ENCODE data around the gene LATS2.

The LATS2 gene

GRCh38 chr13:21095311-21095710, 33.9 kb upstream of the LATS2 start:
- Histone ChIP-seq H3K27ac (replicated peaks) (no peak overlapping the region), H3K27me3 (ENCODE audit: insufficient read depth, poor library complexity, severe bottlenecking) (no peaks in the 10 kb centered on the region), H3K4me3 (replicated peaks; ENCODE audit: insufficient read depth, low read length) (no peak overlapping the region)
- TF ChIP-seq REST (IDR thresholded peaks at IDR 0.05; ENCODE audit: insufficient replicate concordance, low read depth) (no peak), CTCF (IDR thresholded peaks at IDR 0.05; ENCODE audit: insufficient read depth, low read length) (no peak), POLR2AphosphoS5 (IDR thresholded peaks at IDR 0.05; ENCODE audit: low read depth) (no peak), SPI1 (IDR thresholded peaks at IDR 0.05; ENCODE audit: borderline replicate concordance, low read depth) (no peak)
- DNase-seq (ENCODE audit: low read depth in 1 of 2, low spot score in 1 of 2) = no peak

GRCh38 chr13:21089830-21090229, 28.4 kb upstream of the LATS2 start:
- no peaks in the 10 kb centered on the region for H3K27me3 ChIP-seq (ENCODE audit: insufficient read depth, poor library complexity, severe bottlenecking)
- DNase-seq (ENCODE audit: low read depth in 1 of 2, low spot score in 1 of 2) = no peak
- no peak overlapping the region for H3K4me3 ChIP-seq (replicated peaks; ENCODE audit: insufficient read depth, low read length)
- H3K27ac ChIP-seq (replicated peaks) = no peak overlapping the region
- TF ChIP-seq POLR2AphosphoS5 (IDR thresholded peaks at IDR 0.05; ENCODE audit: low read depth) (no peak), GABPA (IDR thresholded peaks at IDR 0.05; ENCODE audit: low read depth) (no peak), REST (IDR thresholded peaks at IDR 0.05; ENCODE audit: insufficient replicate concordance, low read depth) (no peak), CTCF (IDR thresholded peaks at IDR 0.05; ENCODE audit: insufficient read depth, low read length) (no peak), SPI1 (IDR thresholded peaks at IDR 0.05; ENCODE audit: borderline replicate concordance, low read depth) (no peak)

- H3K27ac ChIP-seq (replicated peaks) = no peak overlapping the region
- no peak for DNase-seq (ENCODE audit: low read depth in 1 of 2, low spot score in 1 of 2)
- H3K4me3 ChIP-seq (replicated peaks; ENCODE audit: insufficient read depth, low read length) = no peak overlapping the region
- no peaks in the 10 kb centered on the region for H3K27me3 ChIP-seq (ENCODE audit: insufficient read depth, poor library complexity, severe bottlenecking)
- TF ChIP-seq REST (IDR thresholded peaks at IDR 0.05; ENCODE audit: insufficient replicate concordance, low read depth) (no peak), GABPA (IDR thresholded peaks at IDR 0.05; ENCODE audit: low read depth) (no peak), POLR2AphosphoS5 (IDR thresholded peaks at IDR 0.05; ENCODE audit: low read depth) (no peak), SPI1 (IDR thresholded peaks at IDR 0.05; ENCODE audit: borderline replicate concordance, low read depth) (no peak), CTCF (IDR thresholded peaks at IDR 0.05; ENCODE audit: insufficient read depth, low read length) (no peak)
Measured at GRCh38 chr13:21088534-21088933, 27.1 kb upstream of the LATS2 start.
